ENCODE data around the gene C5AR1.
"Not testable (repeated sequence)": the region's sequence is repeated elsewhere in the genome, so short reads cannot be mapped to it uniquely, and the experiment has no call there.

C5AR1 gene

GRCh38 chr19:47365455-47365854, 55.8 kb downstream of the C5AR1 start:
- not testable (repeated sequence) for DNase-seq (ENCODE audit: low spot score)

DNA sequence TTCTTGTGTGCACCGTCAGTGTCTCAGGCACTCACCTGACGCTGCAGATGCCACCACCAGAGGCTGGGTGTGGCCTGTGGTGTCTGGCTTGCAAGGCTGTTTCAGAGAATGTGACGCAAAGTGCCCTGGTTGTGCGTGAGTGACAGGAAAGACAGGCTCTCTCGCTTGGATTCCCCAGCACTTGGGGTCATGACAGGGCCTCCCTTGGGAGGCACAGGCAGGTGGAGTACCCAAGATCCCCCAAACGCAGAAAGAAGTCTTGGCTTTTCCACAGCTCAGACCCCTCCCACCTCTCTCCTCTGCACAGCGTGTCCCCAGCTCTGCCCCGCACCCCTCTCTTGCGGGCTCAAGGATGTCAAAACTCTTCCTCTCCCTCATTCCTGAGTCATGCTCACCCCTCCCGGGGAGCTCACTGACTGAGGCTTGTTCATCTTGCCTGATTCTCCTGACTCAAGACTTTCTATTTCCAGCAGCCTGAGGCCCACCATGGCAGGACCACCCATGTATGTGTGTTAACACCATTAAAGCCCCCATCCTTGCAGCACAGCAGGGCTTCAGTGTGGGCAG, 60.5 kb downstream of the C5AR1 start:
- no peak for DNase-seq (ENCODE audit: low spot score)

GRCh38 chr19:47371261-47371660, 61.6 kb downstream of the C5AR1 start:
- no peak for DNase-seq (ENCODE audit: low spot score)

Data from germinal center (tissue), 1 donor.